Omental fat pad (tissue), 4 donors: Measurements from ENCODE around the gene RNASEH2A. TPM values are rescaled to one million over a fixed set of nuclear protein-coding genes. Genes with fewer than 3 reads are reported as not detected.

Source experiments
- ATAC-seq: fragments of 150-250 bp; one replicate; pipeline ENCODE4 v1.9.1; 2016; ENCODE audit warnings: mild to moderate bottlenecking, moderate library complexity; ENCODE audit not compliant: low FRiP score
- DNase-seq: peaks from one replicate; pipeline ENCODE4 v3.0.0-alpha.2; 2019; ENCODE audit warnings: low spot score
- CTCF ChIP-seq, 3 donors: fragments of 450-650 bp; IDR thresholded peaks; one replicate each; pipeline ENCODE4 v1.5.1; 2016 to 2017; ENCODE audit warnings: antibody characterized with exemption in 3 of 3, mild to moderate bottlenecking in 3 of 3, moderate library complexity in 2 of 3
- total RNA-seq, 4 donors: library from RNA; depleted of rRNA; stranded (reverse); fragments of >200 nt; gene quantifications; one replicate each; pipeline ENCODE4 v1.1.0, GENCODE V29; 2016

RNASEH2A gene
- total RNA-seq, 4 donors from 2014 or later, result 2.8 to 10.4 (median 5.9) TPM

DNA sequence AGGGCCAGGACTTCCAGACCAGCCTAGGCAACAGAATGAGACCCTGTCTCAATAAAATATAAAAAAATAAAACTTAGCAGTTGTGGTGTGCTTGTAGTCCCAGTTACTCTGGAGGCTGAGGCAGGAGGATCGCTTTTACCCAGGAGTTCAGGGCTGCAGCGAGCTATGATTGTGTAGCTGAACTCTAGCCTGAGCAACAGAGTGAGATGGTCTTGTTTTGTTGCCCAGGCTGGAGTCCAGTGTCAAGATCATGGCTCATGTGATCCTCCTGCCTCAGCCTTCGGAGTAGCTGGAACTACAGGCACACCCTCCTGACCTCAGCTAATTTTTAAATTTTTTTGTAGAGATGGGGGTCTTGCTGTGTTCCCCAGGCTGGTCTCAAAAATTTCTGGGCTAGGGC is 19.4 kb upstream of the RNASEH2A start:
- DNase-seq, result no peak
- no peak for TF ChIP-seq CTCF (IDR thresholded peaks at IDR 0.05)
- no peak for ATAC-seq

DNA sequence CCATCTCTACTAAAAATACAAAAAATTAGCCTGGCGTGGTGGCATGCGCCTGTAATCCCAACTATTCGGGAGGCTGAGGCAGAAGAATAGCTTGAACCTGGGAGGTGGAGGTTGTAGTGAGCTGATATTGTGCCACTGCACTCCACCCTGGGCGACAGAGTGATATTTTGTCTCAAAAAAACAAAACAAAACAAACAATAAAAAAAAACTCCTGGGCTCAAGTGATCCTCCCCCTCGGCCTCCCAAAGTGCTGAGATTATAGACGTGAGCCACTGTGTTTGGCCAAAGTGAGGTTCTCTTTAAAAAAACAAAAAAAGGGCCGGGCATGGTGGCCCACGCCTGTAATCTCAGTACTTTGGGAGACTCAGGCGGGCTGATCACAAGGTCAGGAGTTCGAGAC is 18.9 kb upstream of the RNASEH2A start:
- ATAC-seq (no peak), DNase-seq (no peak)
- TF ChIP-seq CTCF (IDR thresholded peaks at IDR 0.05), result no peak

DNA sequence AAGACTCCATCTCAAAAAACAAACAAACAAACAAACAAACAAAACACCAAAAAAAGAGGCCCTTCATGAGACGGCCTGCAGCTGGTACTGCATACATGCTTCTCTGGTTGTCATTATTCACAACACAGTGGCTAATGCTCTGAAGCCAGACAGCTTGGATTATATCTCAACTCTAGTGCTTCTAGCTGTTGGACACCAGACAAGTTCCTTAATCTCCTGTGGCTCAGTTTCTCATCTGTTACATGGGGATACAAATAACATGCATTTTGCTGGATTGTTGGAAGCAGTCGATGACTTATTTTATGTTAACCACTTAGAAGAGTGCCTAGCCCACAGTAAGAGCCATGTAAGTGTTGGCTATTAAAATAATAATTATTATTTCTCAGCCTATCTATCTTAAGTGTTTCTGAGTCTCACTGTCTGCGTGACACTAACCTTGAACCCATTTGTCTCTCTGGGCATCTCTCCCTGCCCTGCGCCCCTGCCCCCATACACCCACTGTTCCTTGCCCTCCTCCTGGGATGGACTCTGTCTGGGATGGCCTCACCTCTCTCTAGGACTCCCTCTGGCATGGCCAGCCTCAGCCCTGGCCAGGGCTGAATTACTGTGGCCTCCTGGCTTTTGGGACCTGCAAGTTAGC is 18.2 kb upstream of the RNASEH2A start:
- no peak for TF ChIP-seq CTCF (IDR thresholded peaks at IDR 0.05)
- no peak for DNase-seq
- ATAC-seq, result no peak

GRCh38 chr19:12788682-12789097 is 17.7 kb upstream of the RNASEH2A start:
- no peak for TF ChIP-seq CTCF (IDR thresholded peaks at IDR 0.05)
- ATAC-seq (no peak), DNase-seq (no peak)

GRCh38 chr19:12789098-12789903 is 17.1 kb upstream of the RNASEH2A start:
- ATAC-seq, result no peak
- no peak for DNase-seq
- TF ChIP-seq CTCF (IDR thresholded peaks at IDR 0.05), result no peak

DNA sequence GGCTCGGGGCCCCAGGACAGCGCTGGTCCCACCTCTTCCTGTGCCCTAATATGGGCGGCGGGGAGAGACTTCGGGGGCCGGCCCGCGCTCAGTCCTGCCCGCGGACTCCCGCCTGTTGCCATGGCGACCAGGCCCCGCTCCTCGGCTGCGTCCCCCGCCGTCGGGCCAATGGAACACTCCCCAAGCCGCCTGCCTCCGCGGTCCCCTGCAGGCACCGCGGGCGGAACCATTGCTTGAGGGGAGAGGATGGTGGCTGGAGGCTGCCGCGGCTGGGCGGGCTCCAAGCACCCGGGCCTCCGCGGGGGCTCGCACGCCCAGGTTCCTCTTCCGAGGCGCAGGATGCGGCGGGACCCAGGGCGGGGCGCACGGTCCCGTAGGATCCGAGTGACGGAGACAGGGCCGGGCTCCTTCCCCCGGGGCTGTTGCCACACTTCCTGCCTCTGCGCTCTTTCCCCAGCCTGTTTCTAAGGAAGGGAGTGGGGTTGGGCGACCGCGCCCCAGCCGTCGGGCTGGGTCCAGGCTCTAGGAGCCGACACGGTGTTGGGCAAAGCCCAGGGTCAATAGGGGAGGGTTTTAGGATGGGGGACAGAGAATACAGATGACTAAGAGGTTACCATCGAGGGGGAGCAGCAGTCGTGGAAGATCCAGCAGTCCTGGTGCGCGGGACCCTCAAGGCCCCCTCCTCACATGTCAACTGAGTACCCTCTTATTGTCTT is 16.3 kb upstream of the RNASEH2A start:
- peak; percentile 84 for DNase-seq
- ATAC-seq, result peak; percentile 50

More for the DNA sequence above, 16.3 kb upstream of the RNASEH2A start:
- TF ChIP-seq CTCF (IDR thresholded peaks at IDR 0.05), result no peak
